IPS DF 19.7 (cell line): ENCODE measurements around the gene FEN1.

ENCODE experiments used
- DNase-seq: peaks from one replicate; pipeline ENCODE4 v3.0.0-alpha.2; 2013; ENCODE audit warnings: low read depth, low spot score

The FEN1 gene

GRCh38 chr11:61756452-61757212 lies 36.1 kb upstream of the FEN1 start:
- DNase-seq: no peak

- no peak for DNase-seq
Observed at GRCh38 chr11:61757213-61757862, 35.4 kb upstream of the FEN1 start.

- DNase-seq: no peak
Observed at GRCh38 chr11:61760946-61761345, 31.8 kb upstream of the FEN1 start.

- DNase-seq: no peak
Observed at GRCh38 chr11:61761440-61762222, 31.1 kb upstream of the FEN1 start.

GRCh38 chr11:61762223-61762615 lies 30.5 kb upstream of the FEN1 start:
- DNase-seq: no peak

- no peak for DNase-seq
Observed at GRCh38 chr11:61762798-61763197, 29.9 kb upstream of the FEN1 start.

- no peak for DNase-seq
Observed at GRCh38 chr11:61763930-61764605, 28.6 kb upstream of the FEN1 start.

GRCh38 chr11:61764606-61765260 lies 28.0 kb upstream of the FEN1 start:
- DNase-seq: no peak

DNA sequence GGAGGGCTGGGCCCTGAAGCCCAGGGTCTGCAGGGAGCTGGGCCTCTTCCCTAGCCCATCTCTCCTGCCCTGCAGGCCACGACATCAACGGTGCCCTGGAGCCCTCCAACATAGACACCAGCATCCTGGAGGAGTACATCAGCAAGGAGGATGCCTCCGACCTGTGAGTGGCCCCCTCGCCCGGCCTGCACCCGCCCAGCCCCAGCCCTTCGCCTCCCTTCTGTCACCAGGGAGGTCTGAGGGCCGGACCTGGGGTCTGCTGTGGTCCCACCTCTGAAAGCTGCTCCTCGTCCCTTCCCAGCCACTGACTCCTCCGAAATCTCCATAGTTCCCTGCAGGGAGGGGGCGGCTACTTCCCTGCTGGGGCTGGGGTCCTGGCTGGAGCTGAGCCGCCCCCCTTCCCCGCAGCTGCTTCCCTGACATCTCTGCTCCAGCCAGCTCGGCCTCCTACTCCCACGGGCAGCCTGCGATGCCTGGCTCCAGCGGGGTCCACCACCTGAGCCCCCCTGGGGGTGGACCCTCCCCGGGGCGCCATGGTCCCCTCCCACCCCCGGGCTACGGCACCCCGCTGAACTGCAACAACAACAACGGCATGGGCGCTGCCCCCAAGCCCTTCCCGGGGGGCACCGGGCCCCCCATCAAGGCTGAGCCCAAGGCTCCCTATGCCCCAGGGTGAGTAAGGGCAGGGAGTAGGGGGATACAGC lies 27.0 kb upstream of the FEN1 start:
- DNase-seq: no peak

GRCh38 chr11:61766353-61766841 lies 26.3 kb upstream of the FEN1 start:
- DNase-seq: no peak

- DNase-seq: no peak
Observed at GRCh38 chr11:61768376-61769076, 24.2 kb upstream of the FEN1 start.

DNA sequence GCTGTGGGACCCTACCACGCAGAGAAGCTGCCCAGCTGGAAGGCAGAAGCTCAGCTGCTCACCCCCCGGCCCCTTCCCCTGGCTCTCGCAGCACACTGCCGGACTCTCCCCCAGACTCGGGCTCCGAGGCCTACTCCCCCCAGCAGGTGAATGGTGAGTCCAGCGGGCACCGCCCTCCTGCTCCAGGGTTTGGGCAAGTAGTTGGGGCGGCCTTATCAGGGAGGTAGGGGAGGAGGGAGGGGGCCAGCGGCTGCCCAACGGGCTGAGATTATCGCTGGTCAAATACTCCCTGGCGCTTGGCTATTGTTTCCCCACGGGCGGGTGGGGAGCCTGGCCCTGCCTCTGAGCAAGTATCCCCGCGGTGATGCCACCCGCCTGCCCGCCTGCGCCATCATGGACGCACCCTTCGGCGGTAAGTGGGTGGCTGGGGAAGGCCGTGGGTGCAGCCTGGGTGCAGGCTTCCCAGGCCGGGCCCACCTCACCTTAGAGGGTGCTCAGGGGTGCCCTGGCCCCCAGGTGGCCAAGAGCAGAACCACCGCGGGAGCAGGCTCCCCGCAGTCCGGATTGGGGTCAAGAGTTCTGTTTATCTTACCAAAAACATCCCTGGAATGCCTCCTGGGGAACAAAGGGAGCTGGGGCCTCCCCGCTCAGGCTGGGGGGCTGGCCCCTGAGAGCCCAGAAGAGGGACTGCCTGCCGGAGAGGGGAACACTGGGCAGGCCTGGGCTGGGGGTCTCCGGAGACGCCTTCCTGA lies 23.4 kb upstream of the FEN1 start:
- no peak for DNase-seq

- no peak for DNase-seq
Observed at GRCh38 chr11:61769946-61770683, 22.6 kb upstream of the FEN1 start.

DNA sequence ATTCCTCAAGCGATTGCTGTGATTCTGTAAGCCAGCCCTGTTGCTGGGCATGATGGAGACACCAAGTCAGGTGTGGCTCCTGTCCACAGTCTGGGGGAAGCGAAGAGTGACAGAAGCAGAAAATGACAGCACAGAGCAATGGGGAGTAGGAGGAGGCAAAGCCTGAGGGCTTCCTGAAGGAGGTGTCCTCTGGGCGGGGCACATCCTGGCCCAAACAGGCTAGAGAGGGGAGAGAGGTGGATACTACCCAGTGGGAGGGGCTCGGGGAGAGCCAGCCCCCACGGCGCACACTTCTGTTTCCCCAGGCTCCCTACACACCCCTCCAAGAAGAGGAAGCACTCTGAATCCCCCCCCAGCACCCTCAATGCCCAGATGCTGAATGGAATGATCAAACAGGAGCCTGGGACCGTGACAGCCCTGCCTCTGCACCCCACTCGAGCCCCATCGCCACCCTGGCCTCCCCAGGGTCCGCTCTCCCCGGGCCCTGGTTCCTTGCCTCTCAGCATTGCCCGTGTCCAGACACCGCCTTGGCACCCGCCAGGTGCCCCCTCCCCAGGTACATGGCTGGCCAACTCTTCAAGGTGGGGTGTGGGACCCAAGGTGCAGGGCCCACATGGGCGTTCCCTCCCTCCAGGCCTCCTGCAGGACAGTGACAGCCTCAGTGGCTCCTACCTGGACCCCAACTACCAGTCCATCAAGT lies 21.4 kb upstream of the FEN1 start:
- no peak for DNase-seq

DNA sequence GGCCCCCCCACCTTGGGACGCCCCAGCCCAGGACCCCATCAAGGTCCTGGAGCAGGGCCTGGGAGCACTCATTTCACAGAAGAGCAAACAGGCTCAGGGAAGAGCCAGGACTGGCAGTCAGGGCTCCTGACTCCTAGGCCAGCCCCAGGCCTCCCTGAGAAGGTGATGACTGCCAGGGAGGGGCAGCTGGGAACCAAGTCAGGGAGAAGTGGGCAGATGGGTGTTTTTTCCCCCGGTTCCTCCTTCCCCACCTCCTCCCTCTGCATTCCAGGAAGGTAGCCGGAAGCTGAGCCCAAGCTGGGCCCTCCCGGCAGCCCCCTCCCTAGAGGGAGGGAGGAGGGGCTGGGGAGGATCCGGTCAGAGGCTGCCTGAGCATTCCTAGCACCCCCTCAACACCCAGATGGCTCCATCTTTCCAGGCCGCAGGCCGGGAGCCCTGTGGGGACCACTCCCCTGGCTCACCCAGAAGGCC lies 20.7 kb upstream of the FEN1 start:
- DNase-seq: no peak

DNA sequence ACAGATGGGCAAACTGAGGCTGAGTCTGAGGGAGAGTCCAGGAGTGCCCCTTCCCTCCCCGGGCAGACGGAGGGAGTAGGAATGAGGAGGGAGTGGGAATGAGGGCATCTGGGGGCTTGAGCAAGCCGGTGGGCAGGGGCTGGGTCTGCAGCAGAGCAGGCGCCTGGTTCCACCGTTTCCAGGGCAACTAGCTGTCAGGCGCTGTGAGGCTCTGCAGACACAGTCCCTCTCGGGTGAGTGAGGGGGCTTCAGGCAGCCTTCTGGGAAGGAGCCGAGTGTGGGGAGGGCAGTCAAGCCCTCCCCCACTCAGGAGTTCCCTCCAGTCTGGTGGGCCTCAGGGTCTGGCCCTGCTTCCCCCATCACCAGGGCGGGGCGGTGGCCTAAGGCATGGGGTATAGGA lies 19.4 kb upstream of the FEN1 start:
- no peak for DNase-seq

DNA sequence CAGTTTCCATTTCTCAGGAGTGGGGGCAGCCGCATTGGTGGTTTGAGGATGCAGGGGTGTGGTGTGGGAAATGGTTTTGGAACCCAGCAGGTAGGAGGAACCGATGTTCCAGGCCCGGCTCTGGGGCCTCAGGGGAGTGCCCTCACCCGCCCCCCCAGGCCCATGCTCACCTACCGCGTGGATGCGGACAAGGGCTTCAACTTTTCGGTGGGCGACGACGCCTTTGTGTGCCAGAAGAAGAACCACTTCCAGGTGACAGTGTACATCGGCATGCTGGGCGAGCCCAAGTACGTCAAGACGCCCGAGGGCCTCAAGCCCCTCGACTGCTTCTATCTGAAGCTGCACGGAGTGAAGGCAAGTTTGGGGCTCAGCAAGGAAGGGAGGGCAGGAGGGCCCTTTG lies 18.9 kb upstream of the FEN1 start:
- no peak for DNase-seq

DNA sequence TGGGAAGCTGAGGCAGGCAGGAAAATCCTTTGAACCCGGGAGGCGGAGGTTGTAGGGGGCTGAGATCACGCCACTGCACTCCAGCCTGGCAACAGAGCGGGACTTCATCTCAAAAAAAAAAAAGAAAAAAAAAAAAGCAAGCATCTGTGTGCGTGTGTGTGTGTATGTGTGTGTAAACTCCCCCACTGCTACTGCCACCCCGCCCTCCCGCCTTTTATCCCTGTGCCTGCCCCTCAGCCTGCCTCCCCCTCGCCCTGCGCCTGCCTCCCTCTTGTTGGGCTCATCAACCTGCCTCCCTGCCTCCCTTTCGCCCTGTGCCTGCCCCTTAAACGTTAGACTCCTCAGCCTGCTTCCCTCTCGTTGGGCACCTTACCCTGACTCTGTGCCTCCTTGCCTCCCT lies 18.3 kb upstream of the FEN1 start:
- no peak for DNase-seq
